RPMI8226 (cell line): Measurements from ENCODE around the gene CEP128.

ENCODE experiments used
- DNase-seq: peaks from one replicate; pipeline ENCODE4 v3.0.0-alpha.2; 2015

The CEP128 gene

GRCh38 chr14:80768646-80769045 is 172.9 kb downstream of the CEP128 start:
- DNase-seq = no peak

GRCh38 chr14:80764921-80765507 is 176.5 kb downstream of the CEP128 start:
- DNase-seq = no peak

- no peak for DNase-seq
Measured at GRCh38 chr14:80764496-80764895, 177.0 kb downstream of the CEP128 start.

- DNase-seq = no peak
Measured at GRCh38 chr14:80762641-80763228, 178.8 kb downstream of the CEP128 start.

- DNase-seq = no peak
Measured at GRCh38 chr14:80754696-80755095, 186.8 kb downstream of the CEP128 start.

GRCh38 chr14:80751285-80751684 is 190.3 kb downstream of the CEP128 start:
- no peak for DNase-seq

GRCh38 chr14:80726211-80726610 is 215.3 kb downstream of the CEP128 start:
- no peak for DNase-seq

GRCh38 chr14:80718940-80719339 is 222.6 kb downstream of the CEP128 start:
- DNase-seq = no peak

GRCh38 chr14:80714474-80714873 is 227.1 kb downstream of the CEP128 start:
- no peak for DNase-seq

GRCh38 chr14:80713076-80713850 is 228.3 kb downstream of the CEP128 start:
- no peak for DNase-seq

- no peak for DNase-seq
Measured at GRCh38 chr14:80705241-80705980, 236.1 kb downstream of the CEP128 start.

GRCh38 chr14:80700601-80701000 is 240.9 kb downstream of the CEP128 start:
- DNase-seq = no peak

GRCh38 chr14:80699861-80700260 is 241.7 kb downstream of the CEP128 start:
- no peak for DNase-seq

GRCh38 chr14:80698974-80699373 is 242.6 kb downstream of the CEP128 start:
- no peak for DNase-seq

- DNase-seq = no peak
Measured at GRCh38 chr14:80695869-80696268, 245.7 kb downstream of the CEP128 start.

- no peak for DNase-seq
Measured at GRCh38 chr14:80692903-80693302, 248.6 kb downstream of the CEP128 start.

- DNase-seq = no peak
Measured at GRCh38 chr14:80681651-80682050, 259.9 kb downstream of the CEP128 start.

- no peak for DNase-seq
Measured at GRCh38 chr14:80679273-80679672, 262.3 kb downstream of the CEP128 start.

GRCh38 chr14:80678436-80678835 is 263.1 kb downstream of the CEP128 start:
- no peak for DNase-seq

- no peak for DNase-seq
Measured at GRCh38 chr14:80669426-80669825, 272.1 kb downstream of the CEP128 start.

- DNase-seq = no peak
Measured at GRCh38 chr14:80664576-80664975, 277.0 kb downstream of the CEP128 start.

GRCh38 chr14:80663541-80663940 is 278.0 kb downstream of the CEP128 start:
- DNase-seq = no peak

- no peak for DNase-seq
Measured at GRCh38 chr14:80659783-80660182, 281.8 kb downstream of the CEP128 start.

- DNase-seq = no peak
Measured at GRCh38 chr14:80658733-80659132, 282.8 kb downstream of the CEP128 start.
